Trophoblast cell (in vitro differentiated cells and primary cell): Measurements from ENCODE around the gene SLFNL1.

ENCODE experiments used
- DNase-seq, 2 donors: peaks; one replicate each; pipeline ENCODE4 v3.0.0-alpha.2; 2016
- H2AFZ ChIP-seq: 2 replicates; pipeline ENCODE4 v1.6.1; 2013; ENCODE audit warnings: low read length, moderate library complexity, mild to moderate bottlenecking; ENCODE audit not compliant: insufficient read depth, poor library complexity
- H2AK5ac ChIP-seq: 2 replicates; pipeline ENCODE4 v1.6.1; 2013; ENCODE audit warnings: mild to moderate bottlenecking, low read length
- H2BK120ac ChIP-seq: 2 replicates; pipeline ENCODE4 v1.6.1; 2013; ENCODE audit warnings: low read length, mild to moderate bottlenecking, moderate library complexity; ENCODE audit not compliant: insufficient read depth, poor library complexity
- H2BK12ac ChIP-seq: 2 replicates; pipeline ENCODE4 v1.6.1; 2013; ENCODE audit warnings: mild to moderate bottlenecking, low read length, moderate library complexity
- H2BK5ac ChIP-seq: 2 replicates; pipeline ENCODE4 v1.6.1; 2013; ENCODE audit warnings: low read length, low read depth, moderate library complexity, mild to moderate bottlenecking; ENCODE audit not compliant: poor library complexity
- H3K14ac ChIP-seq: 2 replicates; pipeline ENCODE4 v1.6.1; 2013; ENCODE audit warnings: mild to moderate bottlenecking, low read length
- H3K18ac ChIP-seq: 2 replicates; pipeline ENCODE4 v1.6.1; 2013; ENCODE audit warnings: mild to moderate bottlenecking, low read length
- H3K23ac ChIP-seq: 2 replicates; pipeline ENCODE4 v1.6.1; 2013; ENCODE audit warnings: low read length
- H3K27ac ChIP-seq: 2 replicates; pipeline ENCODE4 v1.5.1; 2013; ENCODE audit warnings: low read depth, mild to moderate bottlenecking, inconsistent platforms, low read length, moderate library complexity
- H3K27me3 ChIP-seq: 2 replicates; pipeline ENCODE4 v1.6.1; 2013; ENCODE audit warnings: inconsistent platforms, mild to moderate bottlenecking, low read length, moderate library complexity; ENCODE audit not compliant: insufficient read depth
- H3K36me3 ChIP-seq, 2 experiments: 1 replicate in 1 of 2; 2 replicates in 1 of 2; pipeline ENCODE4 v1.6.1; 2013; ENCODE audit warnings: low read length in 2 of 2, mild to moderate bottlenecking in 2 of 2, moderate library complexity in 1 of 2; ENCODE audit not compliant: insufficient read depth in 2 of 2, control insufficient read depth in 1 of 2
- H3K4ac ChIP-seq: 2 replicates; pipeline ENCODE4 v1.6.1; 2013; ENCODE audit warnings: low read depth, mild to moderate bottlenecking, low read length, moderate library complexity
- H3K4me1 ChIP-seq, 2 experiments: 1 replicate in 1 of 2; 2 replicates in 1 of 2; pipeline ENCODE4 v1.6.1; 2013; ENCODE audit warnings: low read length in 2 of 2, mild to moderate bottlenecking in 2 of 2, moderate library complexity in 1 of 2; ENCODE audit not compliant: insufficient read depth in 2 of 2, control insufficient read depth in 1 of 2
- H3K4me2 ChIP-seq: 2 replicates; pipeline ENCODE4 v1.6.1; 2013; ENCODE audit warnings: inconsistent platforms, mild to moderate bottlenecking, low read length, moderate library complexity
- H3K4me3 ChIP-seq: 2 replicates; pipeline ENCODE4 v1.5.1; 2013; ENCODE audit warnings: mild to moderate bottlenecking, low read depth, low read length, inconsistent platforms
- H3K79me1 ChIP-seq: one replicate; pipeline ENCODE4 v1.6.1; 2013; ENCODE audit warnings: low read length
- H3K79me2 ChIP-seq: 2 replicates; pipeline ENCODE4 v1.6.1; 2013; ENCODE audit warnings: low read length, mild to moderate bottlenecking; ENCODE audit not compliant: control insufficient read depth, insufficient read depth, poor library complexity
- H3K9ac ChIP-seq: 2 replicates; pipeline ENCODE4 v1.6.1; 2013; ENCODE audit warnings: mild to moderate bottlenecking, low read length
- H3K9me3 ChIP-seq: 2 replicates; pipeline ENCODE4 v1.6.1; 2013; ENCODE audit warnings: low read depth, mild to moderate bottlenecking, control low read depth, inconsistent platforms, low read length; ENCODE audit not compliant: insufficient read depth
- H4K12ac ChIP-seq: 2 replicates; pipeline ENCODE4 v1.6.1; 2013; ENCODE audit warnings: low read depth, mild to moderate bottlenecking, low read length, moderate library complexity
- H4K8ac ChIP-seq: 2 replicates; pipeline ENCODE4 v1.6.1; 2013; ENCODE audit warnings: low read depth, mild to moderate bottlenecking, low read length, moderate library complexity
- H4K91ac ChIP-seq: one replicate; pipeline ENCODE4 v1.6.1; 2013; ENCODE audit warnings: low read depth, mild to moderate bottlenecking, low read length, moderate library complexity
- WGBS: extraction: QIAGEN DNeasy Blood & Tissue Kit; methylation state at CpG from one replicate; pipeline ENCODE4 v1.1.7; 2013; ENCODE audit warnings: missing lambda C conversion rate; ENCODE audit not compliant: insufficient read length, insufficient coverage; ENCODE audit errors: extremely low coverage; 5-methylcytosine and 5-hydroxymethylcytosine counted together

SLFNL1 gene

DNA sequence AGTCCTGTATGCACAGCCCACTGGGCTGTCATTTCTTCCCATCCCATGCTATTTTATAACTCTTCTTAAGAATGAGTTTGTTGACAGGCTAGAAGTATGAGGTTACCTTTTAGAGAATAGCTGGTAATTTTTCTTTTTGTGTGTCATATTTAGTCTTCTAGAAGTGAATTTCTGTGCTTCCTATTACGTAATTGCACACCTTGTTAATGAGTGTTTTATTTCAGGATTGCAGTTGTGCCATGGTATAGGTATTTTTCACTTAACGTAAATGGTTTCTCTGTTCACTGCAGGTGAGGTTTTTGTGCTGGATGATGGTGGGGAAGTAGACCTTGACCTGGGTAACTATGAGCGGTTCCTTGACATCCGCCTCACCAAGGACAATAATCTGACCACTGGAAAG, 37.0 kb downstream of the SLFNL1 start:
- Histone ChIP-seq H3K23ac (no peak overlapping the region), H2BK5ac (no peak overlapping the region), H3K27ac (no peak overlapping the region), H3K9ac (no peak overlapping the region), H3K14ac (no peak overlapping the region), H3K18ac (no peak overlapping the region), H3K4me3 (no peak overlapping the region), H2BK120ac (no peak overlapping the region), H2BK12ac (no peak overlapping the region), H2AK5ac (no peak overlapping the region), H4K8ac (no peak overlapping the region), H3K79me2 (peaks cover 17% of the 10 kb centered on the region), H3K79me1 (peaks cover 11% of the 10 kb centered on the region), H3K4me1 (peaks cover 5 to 8% of the 10 kb centered on the region in 2 experiments), H2AFZ (no peak overlapping the region), H4K12ac (no peak overlapping the region), H3K27me3 (no peaks in the 10 kb centered on the region), H3K4me2 (no peak overlapping the region), H3K4ac (no peak overlapping the region), H3K36me3 (peaks cover 22 to 43% of the 10 kb centered on the region in 2 experiments), H4K91ac (no peak overlapping the region), H3K9me3 (no peaks in the 10 kb centered on the region)
- WGBS, result no CpG with 5 or more reads among the region's 4 CpGs
- peak in 1 of 2 donors; percentile 62 for DNase-seq

DNA sequence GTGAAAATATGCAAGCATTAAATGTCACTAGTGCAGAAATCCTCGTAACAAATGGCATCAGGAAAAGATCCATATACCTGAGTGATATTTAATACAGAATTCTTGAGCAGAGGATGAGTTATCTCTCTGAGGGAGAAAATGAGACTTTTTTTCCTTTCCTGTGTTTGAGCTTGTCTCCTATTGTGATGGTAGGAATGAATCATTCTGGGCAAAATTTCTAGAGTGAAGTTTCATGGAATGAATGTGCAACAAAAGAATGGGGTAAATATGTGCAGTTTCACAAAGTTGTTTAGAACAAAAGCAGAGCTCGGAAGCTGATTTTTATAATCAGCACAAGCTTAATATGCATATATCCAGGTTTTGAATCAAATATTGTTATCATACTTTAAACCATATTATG, 37.5 kb downstream of the SLFNL1 start:
- DNase-seq, result peak in 1 of 2 donors; percentile 56
- H4K91ac ChIP-seq, result no peak overlapping the region
- H2AK5ac ChIP-seq, result no peak overlapping the region
- no peaks in the 10 kb centered on the region for H3K27me3 ChIP-seq
- peaks cover 15% of the 10 kb centered on the region for H3K79me1 ChIP-seq
- peaks cover 20% of the 10 kb centered on the region for H3K79me2 ChIP-seq
- H3K23ac ChIP-seq, result no peak overlapping the region
- no peak overlapping the region for H4K8ac ChIP-seq
- no peak overlapping the region for H2BK12ac ChIP-seq
- WGBS, result no CpG with 5 or more reads among the region's 2 CpGs
- H3K9ac ChIP-seq, result no peak overlapping the region
- no peak overlapping the region for H3K4ac ChIP-seq
- H3K4me3 ChIP-seq, result no peak overlapping the region
- H3K36me3 ChIP-seq, result peaks cover 19 to 40% of the 10 kb centered on the region in 2 experiments
- peaks cover 7 to 11% of the 10 kb centered on the region in 2 experiments for H3K4me1 ChIP-seq
- no peak overlapping the region for H2AFZ ChIP-seq
- H3K9me3 ChIP-seq, result no peaks in the 10 kb centered on the region
- H2BK120ac ChIP-seq, result no peak overlapping the region
- H3K14ac ChIP-seq, result no peak overlapping the region
- H3K18ac ChIP-seq, result no peak overlapping the region
- H4K12ac ChIP-seq, result no peak overlapping the region
- no peak overlapping the region for H3K4me2 ChIP-seq
- H2BK5ac ChIP-seq, result no peak overlapping the region
- no peak overlapping the region for H3K27ac ChIP-seq

- Histone ChIP-seq H3K18ac (no peak overlapping the region), H3K9ac (no peak overlapping the region), H3K14ac (no peak overlapping the region), H3K79me2 (peaks cover 22% of the 10 kb centered on the region), H3K9me3 (no peaks in the 10 kb centered on the region), H2BK12ac (no peak overlapping the region), H3K23ac (no peak overlapping the region), H3K36me3 (peaks cover 17 to 34% of the 10 kb centered on the region in 2 experiments), H3K27ac (no peak overlapping the region), H3K4me3 (no peak overlapping the region), H2AK5ac (no peak overlapping the region), H3K4me2 (no peak overlapping the region), H2BK120ac (no peak overlapping the region), H4K8ac (no peak overlapping the region), H3K79me1 (peaks cover 19% of the 10 kb centered on the region), H4K91ac (no peak overlapping the region), H3K27me3 (no peaks in the 10 kb centered on the region), H2BK5ac (no peak overlapping the region), H3K4ac (peak overlapping the region; percentile 40), H3K4me1 (peaks cover 10 to 13% of the 10 kb centered on the region in 2 experiments), H4K12ac (no peak overlapping the region), H2AFZ (no peak overlapping the region)
- no CpG with 5 or more reads among the region's 1 CpG for WGBS
- no peak for DNase-seq
Measured at GRCh38 chr1:40983286-40983685, 38.2 kb downstream of the SLFNL1 start.

GRCh38 chr1:40982721-40983120, 38.8 kb downstream of the SLFNL1 start:
- Histone ChIP-seq H3K36me3 (peaks cover 14 to 31% of the 10 kb centered on the region in 2 experiments), H3K4ac (no peak overlapping the region), H3K14ac (no peak overlapping the region), H3K27me3 (no peaks in the 10 kb centered on the region), H3K79me1 (peaks cover 19% of the 10 kb centered on the region), H3K27ac (no peak overlapping the region), H4K91ac (no peak overlapping the region), H2BK12ac (no peak overlapping the region), H2BK120ac (no peak overlapping the region), H2AK5ac (no peak overlapping the region), H3K4me2 (no peak overlapping the region), H4K8ac (no peak overlapping the region), H3K4me1 (peaks cover 10 to 15% of the 10 kb centered on the region in 2 experiments), H2BK5ac (no peak overlapping the region), H2AFZ (no peak overlapping the region), H4K12ac (no peak overlapping the region), H3K4me3 (no peak overlapping the region), H3K9me3 (no peaks in the 10 kb centered on the region), H3K9ac (no peak overlapping the region), H3K18ac (no peak overlapping the region), H3K79me2 (peaks cover 22% of the 10 kb centered on the region), H3K23ac (no peak overlapping the region)
- no peak for DNase-seq
- no CpG with 5 or more reads among the region's 1 CpG for WGBS
